WTC11 (cell line): ENCODE measurements around the gene SPACDR. TPM values are rescaled to one million over a fixed set of nuclear protein-coding genes. Genes with fewer than 3 reads are reported as not detected.

Experiments
- ATAC-seq: fragments of 200-7000 bp; cut with Tn5 transposase; 2 replicates; pipeline ENCODE4 v1.10.0; 2021; ENCODE audit warnings: mild to moderate bottlenecking, moderate library complexity
- CTCF ChIA-PET: fragments of 300-600 bp; sonication (Branson Sonifier 250); formaldehyde crosslinking; loops from one replicate; lab custom pipeline; 2021; ENCODE audit warnings: antibody characterized with exemption; lab: Charles Lee
- POLR2A ChIA-PET: fragments of 350-600 bp; sonication (Branson Sonifier 250); formaldehyde crosslinking; loops from one replicate; lab custom pipeline; 2021; ENCODE audit warnings: antibody characterized with exemption; lab: Charles Lee
- DNase-seq: peaks from one replicate; pipeline ENCODE4 v3.0.0; 2021; ENCODE audit warnings: low spot score
- H3K27ac Mint-ChIP-seq: 2 replicates; pipeline ENCODE4 v1.8.0; 2021; ENCODE audit warnings: mixed read lengths
- H3K27me3 Mint-ChIP-seq: 2 replicates; pipeline ENCODE4 v1.8.0; 2021; ENCODE audit warnings: low read depth, mild to moderate bottlenecking, moderate library complexity, mixed read lengths
- H3K36me3 Mint-ChIP-seq: 2 replicates; pipeline ENCODE4 v1.8.0; 2021; ENCODE audit warnings: mixed read lengths
- H3K4me1 Mint-ChIP-seq: 2 replicates; pipeline ENCODE4 v1.8.0; 2022; ENCODE audit warnings: mixed read lengths
- H3K4me3 Mint-ChIP-seq: 2 replicates; pipeline ENCODE4 v1.8.0; 2021; ENCODE audit warnings: mild to moderate bottlenecking, moderate library complexity, mixed read lengths
- H3K9me3 Mint-ChIP-seq: 2 replicates; pipeline ENCODE4 v1.8.0; 2021; ENCODE audit warnings: mixed read lengths
- ATF2 ChIP-seq: sonication (generic); formaldehyde crosslinking; IDR thresholded peaks from 2 replicates; pipeline ENCODE4 v1.8.1; 2022; ENCODE audit warnings: low read depth, missing genetic modification reagents, borderline replicate concordance
- CBFB ChIP-seq: sonication (generic); formaldehyde crosslinking; IDR thresholded peaks from 2 replicates; pipeline ENCODE4 v1.8.1; 2022; ENCODE audit warnings: mild to moderate bottlenecking, low read depth, missing genetic modification reagents
- CREM ChIP-seq: sonication (generic); formaldehyde crosslinking; IDR thresholded peaks from 2 replicates; pipeline ENCODE4 v1.8.1; 2022; ENCODE audit warnings: mild to moderate bottlenecking, missing genetic modification reagents, moderate library complexity
- CTCF ChIP-seq: fragments of 200-600 bp; IDR thresholded peaks from 2 replicates; pipeline ENCODE4 v1.8.0; 2022; ENCODE audit warnings: antibody characterized with exemption
- E2F1 ChIP-seq: sonication (generic); formaldehyde crosslinking; IDR thresholded peaks from 2 replicates; pipeline ENCODE4 v1.8.0; 2022; ENCODE audit warnings: mild to moderate bottlenecking, missing genetic modification reagents
- EMX1 ChIP-seq: fragments of 250-450 bp; sonication (Bioruptor Pico); IDR thresholded peaks from 2 replicates; pipeline ENCODE4 v1.8.0; 2021; ENCODE audit warnings: mild to moderate bottlenecking
- FOXJ3 ChIP-seq: sonication (generic); formaldehyde crosslinking; IDR thresholded peaks from 2 replicates; pipeline ENCODE4 v1.9.0; 2021; ENCODE audit warnings: missing genetic modification reagents, mild to moderate bottlenecking, borderline replicate concordance
- FOXP1 ChIP-seq: sonication (generic); formaldehyde crosslinking; IDR thresholded peaks from 2 replicates; pipeline ENCODE4 v1.8.0; 2022; ENCODE audit warnings: missing genetic modification reagents, mild to moderate bottlenecking, moderate library complexity, borderline replicate concordance
- GABPB1 ChIP-seq: sonication (generic); formaldehyde crosslinking; IDR thresholded peaks from 2 replicates; pipeline ENCODE4 v1.8.1; 2023; ENCODE audit warnings: mild to moderate bottlenecking, missing genetic modification reagents
- HMGA2 ChIP-seq: fragments of 250-450 bp; sonication (Bioruptor Pico); IDR thresholded peaks from 2 replicates; pipeline ENCODE4 v1.4.0; 2021; ENCODE audit warnings: mild to moderate bottlenecking, moderate library complexity
- JUN ChIP-seq: sonication (generic); formaldehyde crosslinking; IDR thresholded peaks from 2 replicates; pipeline ENCODE4 v1.8.0; 2023; ENCODE audit warnings: mild to moderate bottlenecking, missing genetic modification reagents
- MAX ChIP-seq: sonication (generic); formaldehyde crosslinking; IDR thresholded peaks from 2 replicates; pipeline ENCODE4 v1.8.0; 2022; ENCODE audit warnings: mild to moderate bottlenecking, missing genetic modification reagents
- MXD4 ChIP-seq: fragments of 250-450 bp; sonication (Bioruptor Pico); IDR thresholded peaks from 2 replicates; pipeline ENCODE4 v1.8.0; 2021; ENCODE audit warnings: mild to moderate bottlenecking, moderate library complexity, borderline replicate concordance
- MYBL2 ChIP-seq: sonication (generic); formaldehyde crosslinking; IDR thresholded peaks from 2 replicates; pipeline ENCODE4 v1.8.1; 2023; ENCODE audit warnings: mild to moderate bottlenecking, moderate library complexity, missing genetic modification reagents
- RORB ChIP-seq: fragments of 250-450 bp; sonication (Bioruptor Pico); IDR thresholded peaks from 2 replicates; pipeline ENCODE4 v1.9.0; 2021; ENCODE audit warnings: mild to moderate bottlenecking
- SMAD3 ChIP-seq: sonication (generic); formaldehyde crosslinking; IDR thresholded peaks from 2 replicates; pipeline ENCODE4 v1.8.0; 2022; ENCODE audit warnings: missing genetic modification reagents, mild to moderate bottlenecking, borderline replicate concordance
- SMAD4 ChIP-seq: sonication (generic); formaldehyde crosslinking; IDR thresholded peaks from 2 replicates; pipeline ENCODE4 v1.8.0; 2022; ENCODE audit warnings: mild to moderate bottlenecking, missing genetic modification reagents
- TCF7 ChIP-seq: sonication (generic); formaldehyde crosslinking; IDR thresholded peaks from 2 replicates; pipeline ENCODE4 v1.8.0; 2022; ENCODE audit warnings: mild to moderate bottlenecking, low read depth, missing genetic modification reagents, moderate library complexity
- TP53 ChIP-seq: sonication (generic); formaldehyde crosslinking; IDR thresholded peaks from 2 replicates; pipeline ENCODE4 v1.8.1; 2023; ENCODE audit warnings: mild to moderate bottlenecking, missing genetic modification reagents
- ZBTB43 ChIP-seq: sonication (generic); formaldehyde crosslinking; IDR thresholded peaks from 2 replicates; pipeline ENCODE4 v1.8.1; 2023; ENCODE audit warnings: mild to moderate bottlenecking, missing genetic modification reagents
- ZNF219 ChIP-seq: sonication (generic); formaldehyde crosslinking; IDR thresholded peaks from 2 replicates; pipeline ENCODE4 v1.8.0; 2023; ENCODE audit warnings: missing genetic modification reagents, mild to moderate bottlenecking, borderline replicate concordance
- ZNF232 ChIP-seq: sonication (generic); formaldehyde crosslinking; IDR thresholded peaks from 2 replicates; pipeline ENCODE4 v1.8.0; 2022; ENCODE audit warnings: mild to moderate bottlenecking, missing genetic modification reagents
- ZNF671 ChIP-seq: fragments of 250-450 bp; sonication (Bioruptor Pico); IDR thresholded peaks from 2 replicates; pipeline ENCODE4 v1.8.0; 2021; ENCODE audit warnings: mild to moderate bottlenecking
- total RNA-seq: library from RNA; stranded (reverse); gene quantifications from 3 replicates; pipeline ENCODE4 v1.2.3, GENCODE V29; 2021

SPACDR gene
- total RNA-seq, 1 experiment from 2014 or later: 0.33 TPM

- CTCF ChIA-PET: no interaction called here
- H3K4me1 Mint-ChIP-seq: peaks cover 36% of the 10 kb centered on the region
- POLR2A ChIA-PET: interaction anchor here (0.6 kb wide), 1 partner anchor 16 kb away, joined by 3 read pairs; no protein-coding TSS in a partner anchor
These were observed 32.7 kb downstream of the SPACDR start for GRCh38 chr7:100431286-100431735.

GRCh38 chr7:100430493-100431285 is 33.4 kb downstream of the SPACDR start:
- H3K4me1 Mint-ChIP-seq: peaks cover 36% of the 10 kb centered on the region
- ATAC-seq (no peak), DNase-seq (peak; percentile 26)
- peak overlapping the region; percentile 93 for H3K27ac Mint-ChIP-seq
- H3K9me3 Mint-ChIP-seq: peaks cover 4% of the 10 kb centered on the region; the same call in 1 of the 2 replicates
- peaks cover 33% of the 10 kb centered on the region for H3K36me3 Mint-ChIP-seq
- TF ChIP-seq EMX1 (CRISPR knock-in tag): no peak
- no peak for TF ChIP-seq CBFB (CRISPR knock-in tag)
- peaks cover 27% of the 10 kb centered on the region for H3K27me3 Mint-ChIP-seq
- ChIA-PET CTCF (interaction anchor here (1.1 to 3.2 kb wide), 5 partner anchors 15 to 39 kb away, joined by 3 to 20 read pairs (median 6); no protein-coding TSS in a partner anchor), POLR2A (interaction anchor here (0.6 to 3.0 kb wide), 2 partner anchors 15 to 317 kb away, joined by 3 to 25 read pairs; no protein-coding TSS in a partner anchor)
- peak overlapping the region; percentile 77 for H3K4me3 Mint-ChIP-seq

More at GRCh38 chr7:100431286-100431735, 32.7 kb downstream of the SPACDR start:
- H3K9me3 Mint-ChIP-seq: peaks cover 4% of the 10 kb centered on the region; the same call in 1 of the 2 replicates
- H3K27me3 Mint-ChIP-seq: peaks cover 23% of the 10 kb centered on the region
- peak overlapping the region; percentile 92 for H3K27ac Mint-ChIP-seq
- ATAC-seq: no peak
- peak overlapping the region; percentile 77 for H3K4me3 Mint-ChIP-seq
- TF ChIP-seq ZNF671 (no peak), FOXP1 (CRISPR knock-in tag) (0 out of 2 replicates have a peak, but pooled peaks have one; percentile 25)
- peaks cover 33% of the 10 kb centered on the region for H3K36me3 Mint-ChIP-seq
- no peak for DNase-seq

- POLR2A ChIA-PET: interaction anchor here (0.5 to 3.0 kb wide), 13 partner anchors 14 to 459 kb away, joined by 3 to 25 read pairs (median 5); partner anchors contain the start of genes FBXO24, LAMTOR4 and UFSP1
- ATAC-seq (peak; percentile 41), DNase-seq (peak; percentile 90)
- peak within 1 kb of the TSS; percentile 97 for H3K4me3 Mint-ChIP-seq
- H3K27ac Mint-ChIP-seq: peak within 1 kb of the TSS; percentile 100
- peaks cover 32% of the 10 kb centered on the region for H3K36me3 Mint-ChIP-seq
- H3K4me1 Mint-ChIP-seq: peaks cover 32% of the 10 kb centered on the region
- H3K9me3 Mint-ChIP-seq: peaks cover 4% of the 10 kb centered on the region; the same call in 1 of the 2 replicates
- CTCF ChIA-PET: interaction anchor here (0.6 to 3.2 kb wide), 14 partner anchors 15 to 130 kb away, joined by 3 to 20 read pairs (median 4); no protein-coding TSS in a partner anchor
- H3K27me3 Mint-ChIP-seq: peaks cover 30% of the 10 kb centered on the region
- TF ChIP-seq E2F1 (no peak), SMAD3 (CRISPR knock-in tag) (peak; percentile 72; the same call in 1 of the 2 replicates), TP53 (CRISPR knock-in tag) (no peak), HMGA2 (CRISPR knock-in tag) (no peak), ZBTB43 (CRISPR knock-in tag) (no peak), ZNF232 (CRISPR knock-in tag) (no peak), CREM (CRISPR knock-in tag) (no peak; the same call in 1 of the 2 replicates), MAX (CRISPR knock-in tag) (0 out of 2 replicates have a peak, but pooled peaks have one; percentile 39), SMAD4 (CRISPR knock-in tag) (no peak), CTCF (no peak), TCF7 (CRISPR knock-in tag) (no peak), ATF2 (CRISPR knock-in tag) (no peak), ZNF219 (CRISPR knock-in tag) (peak; percentile 68; the same call in 1 of the 2 replicates), FOXJ3 (CRISPR knock-in tag) (no peak), CBFB (CRISPR knock-in tag) (no peak; the same call in 1 of the 2 replicates), MYBL2 (CRISPR knock-in tag) (no peak), MXD4 (CRISPR knock-in tag) (no peak), GABPB1 (CRISPR knock-in tag) (no peak), JUN (CRISPR knock-in tag) (peak; percentile 53; the same call in 1 of the 2 replicates), RORB (peak; percentile 31; the same call in 1 of the 2 replicates)
These were observed 34.2 kb downstream of the SPACDR start, which contains the start of gene MEPCE for GRCh38 chr7:100429637-100430492. Gene MEPCE (plus strand): TSS chr7:100429831. CDS start chr7:100430019, 188 bp downstream.
